NCI-H2029 treated with DMSO at 0.1 percent for 48 hours (cell line): Measurements from ENCODE around the gene SPOCK2.

Experiments used
- DNase-seq: peaks from one replicate; lab custom pipeline; 2025; lab: John Stamatoyannopoulos, UW

SPOCK2 gene

DNA sequence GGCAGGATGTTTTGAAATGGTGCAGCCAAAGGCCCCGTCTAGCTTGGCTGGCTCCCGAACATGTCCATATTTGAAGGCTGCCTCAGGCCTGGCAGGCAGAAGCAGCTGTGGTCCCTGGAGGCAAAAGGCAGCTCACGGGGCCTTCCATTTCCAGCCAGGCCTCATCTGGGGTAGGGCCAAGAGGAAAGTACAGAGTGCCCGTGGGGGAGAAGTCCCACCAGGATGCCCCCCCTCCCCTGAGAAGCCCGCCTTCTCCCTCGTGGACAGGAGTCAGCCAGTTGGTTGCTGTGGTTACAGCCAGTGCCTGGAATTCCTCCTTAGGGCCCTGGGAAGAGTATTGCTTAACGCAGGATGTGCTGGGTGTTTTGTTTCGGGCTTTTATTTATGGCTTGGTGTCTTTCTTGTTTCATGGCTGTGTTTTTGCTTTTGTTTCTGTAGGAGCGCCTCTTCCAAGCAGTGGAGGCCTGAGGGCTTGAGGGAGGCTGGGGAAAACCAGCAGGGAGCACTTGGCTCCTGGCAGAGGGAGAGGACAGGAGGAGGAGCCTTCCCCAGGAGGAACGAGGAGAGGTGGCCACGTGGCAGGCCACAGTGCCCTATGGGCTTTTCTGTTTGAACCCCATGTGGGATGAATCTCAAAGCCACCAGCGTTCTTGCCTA, 78.8 kb downstream of the SPOCK2 start:
- no peak for DNase-seq

DNA sequence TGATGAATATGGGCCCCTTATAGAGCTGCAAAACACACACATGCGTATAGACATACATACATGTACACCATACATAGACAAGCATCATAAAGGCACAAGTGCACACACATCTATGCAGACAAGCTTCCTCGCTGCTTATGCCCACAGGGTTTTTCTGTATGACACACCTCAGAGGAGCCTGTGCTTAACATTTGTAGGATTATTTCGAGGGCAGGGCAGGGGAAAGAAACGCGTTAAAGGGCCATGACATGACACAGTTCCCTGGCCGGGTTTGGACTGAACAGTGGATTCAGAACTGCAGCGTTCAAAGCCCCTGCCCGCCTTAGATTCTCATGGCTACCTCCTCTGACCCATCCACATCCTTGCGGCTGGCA, 79.3 kb downstream of the SPOCK2 start:
- DNase-seq, result no peak
